Fibroblast of the aortic adventitia (primary cell): Measurements from ENCODE around the gene CLIP3. TPM values are rescaled to one million over a fixed set of nuclear protein-coding genes. Genes with fewer than 3 reads are reported as not detected.
A peak's percentile ranks its signal among the peaks of the same experiment; 100 is the strongest.

Experiments
- DNase-seq: peaks from one replicate; pipeline ENCODE4 v3.0.0-alpha.2; 2010; ENCODE audit warnings: low read depth
- H3K4me3 ChIP-seq: 2 replicates; pipeline ENCODE4 v1.5.1; 2011; ENCODE audit warnings: low read depth, mild to moderate bottlenecking, control low read depth, low read length, moderate library complexity
- total RNA-seq: library from RNA; depleted of rRNA; stranded (reverse); fragments of >200 nt; gene quantifications from 2 replicates; pipeline ENCODE4 v1.2.3, GENCODE V29; 2012; ENCODE audit warnings: low replicate concordance
- TF ChIP-seq, protein P1 (sequence below): IDR thresholded peaks from 2 replicates; pipeline ENCODE4 v1.5.1; 2011; ENCODE audit warnings: mild to moderate bottlenecking, low read length, control low read depth, inconsistent platforms; ENCODE audit not compliant: insufficient read depth

Gene CLIP3
- total RNA-seq, 1 donor = 7.4 TPM

DNA sequence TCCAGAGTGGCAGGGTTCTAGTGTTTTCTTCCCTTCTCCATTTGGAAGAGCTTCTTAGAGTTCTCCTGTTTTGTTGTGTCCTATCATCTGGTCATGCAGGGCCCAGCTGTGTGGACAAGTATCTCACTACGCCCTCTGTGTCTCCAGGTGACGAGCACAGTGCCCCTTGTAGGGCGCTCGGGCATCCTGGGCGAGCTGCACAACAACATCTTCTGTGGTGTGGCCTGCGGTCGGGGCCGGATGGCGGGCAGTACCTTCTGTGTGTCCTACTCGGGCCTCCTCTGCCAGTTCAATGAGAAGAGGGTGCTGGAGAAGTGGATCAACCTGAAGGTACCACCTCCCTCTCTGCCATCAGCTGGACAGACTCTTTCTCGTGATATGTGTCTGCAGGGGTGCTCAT, 35.0 kb upstream of the CLIP3 start:
- TF ChIP-seq, protein P1, sequence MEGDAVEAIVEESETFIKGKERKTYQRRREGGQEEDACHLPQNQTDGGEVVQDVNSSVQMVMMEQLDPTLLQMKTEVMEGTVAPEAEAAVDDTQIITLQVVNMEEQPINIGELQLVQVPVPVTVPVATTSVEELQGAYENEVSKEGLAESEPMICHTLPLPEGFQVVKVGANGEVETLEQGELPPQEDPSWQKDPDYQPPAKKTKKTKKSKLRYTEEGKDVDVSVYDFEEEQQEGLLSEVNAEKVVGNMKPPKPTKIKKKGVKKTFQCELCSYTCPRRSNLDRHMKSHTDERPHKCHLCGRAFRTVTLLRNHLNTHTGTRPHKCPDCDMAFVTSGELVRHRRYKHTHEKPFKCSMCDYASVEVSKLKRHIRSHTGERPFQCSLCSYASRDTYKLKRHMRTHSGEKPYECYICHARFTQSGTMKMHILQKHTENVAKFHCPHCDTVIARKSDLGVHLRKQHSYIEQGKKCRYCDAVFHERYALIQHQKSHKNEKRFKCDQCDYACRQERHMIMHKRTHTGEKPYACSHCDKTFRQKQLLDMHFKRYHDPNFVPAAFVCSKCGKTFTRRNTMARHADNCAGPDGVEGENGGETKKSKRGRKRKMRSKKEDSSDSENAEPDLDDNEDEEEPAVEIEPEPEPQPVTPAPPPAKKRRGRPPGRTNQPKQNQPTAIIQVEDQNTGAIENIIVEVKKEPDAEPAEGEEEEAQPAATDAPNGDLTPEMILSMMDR = no peak
- no peak overlapping the region for H3K4me3 ChIP-seq
- no peak for DNase-seq

DNA sequence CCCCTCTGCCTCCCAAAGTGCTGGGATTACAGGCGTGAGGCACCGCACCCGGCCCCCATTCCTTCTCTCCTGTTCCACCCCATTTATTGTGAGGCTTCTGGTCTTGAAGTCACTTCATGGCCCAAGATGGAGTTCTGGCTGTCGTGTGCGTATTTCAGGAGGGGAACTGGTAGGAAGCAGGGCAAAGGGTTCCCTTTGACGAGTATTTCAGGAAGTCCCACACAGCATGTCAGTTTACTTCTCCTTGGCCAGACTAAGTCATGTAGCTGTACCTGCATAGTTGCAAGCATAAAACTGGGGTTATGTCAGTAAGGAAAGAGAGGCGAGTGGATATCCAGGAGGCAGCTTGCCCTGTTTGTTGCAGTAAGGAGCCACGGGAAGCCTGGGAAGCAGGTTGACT, 32.2 kb upstream of the CLIP3 start:
- H3K4me3 ChIP-seq = no peak overlapping the region
- TF ChIP-seq, protein P1 = no peak
- no peak for DNase-seq

DNA sequence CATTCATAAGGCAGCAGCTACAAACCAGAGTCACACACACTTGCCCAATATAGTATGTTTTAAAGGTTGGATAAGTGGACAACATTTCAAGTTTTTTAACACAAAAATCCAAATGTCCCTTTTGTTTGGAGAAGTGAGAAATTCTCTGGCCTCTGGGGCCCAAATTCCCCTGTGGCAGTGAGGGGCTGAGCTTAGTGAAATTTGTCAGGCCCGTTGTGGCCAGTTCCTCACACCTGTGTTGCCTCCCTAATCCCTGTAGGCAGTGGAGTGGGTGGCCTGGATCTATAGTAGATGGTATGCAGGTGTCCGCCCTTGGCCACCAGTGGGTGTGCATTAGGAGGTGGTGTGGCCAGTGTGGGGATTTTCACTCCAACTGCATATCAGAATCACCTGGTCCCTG, 28.7 kb upstream of the CLIP3 start:
- no peak for DNase-seq
- no peak overlapping the region for H3K4me3 ChIP-seq
- TF ChIP-seq, protein P1 = no peak

DNA sequence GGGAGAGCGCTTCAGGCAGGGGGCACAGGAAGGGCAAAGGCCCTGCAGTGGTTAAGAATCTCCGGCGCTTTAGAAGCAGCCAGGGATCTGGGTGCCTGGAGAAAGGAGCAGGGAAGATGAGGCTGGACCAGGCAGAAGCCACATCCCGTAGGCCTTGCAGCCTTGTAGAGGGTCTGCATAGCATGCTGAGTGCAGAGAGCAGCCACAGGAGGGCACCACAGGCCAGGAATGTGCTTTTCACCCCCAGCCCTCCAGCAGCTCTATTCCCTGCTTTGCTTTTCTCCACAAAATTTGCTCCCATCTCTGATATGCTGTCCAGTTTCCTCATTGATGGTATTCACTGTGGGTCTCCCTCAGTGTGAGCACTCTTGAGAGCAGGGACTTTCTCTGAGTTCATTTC, 27.8 kb upstream of the CLIP3 start:
- DNase-seq = peak; percentile 71
- no peak overlapping the region for H3K4me3 ChIP-seq
- TF ChIP-seq, protein P1 = peak; percentile 73

DNA sequence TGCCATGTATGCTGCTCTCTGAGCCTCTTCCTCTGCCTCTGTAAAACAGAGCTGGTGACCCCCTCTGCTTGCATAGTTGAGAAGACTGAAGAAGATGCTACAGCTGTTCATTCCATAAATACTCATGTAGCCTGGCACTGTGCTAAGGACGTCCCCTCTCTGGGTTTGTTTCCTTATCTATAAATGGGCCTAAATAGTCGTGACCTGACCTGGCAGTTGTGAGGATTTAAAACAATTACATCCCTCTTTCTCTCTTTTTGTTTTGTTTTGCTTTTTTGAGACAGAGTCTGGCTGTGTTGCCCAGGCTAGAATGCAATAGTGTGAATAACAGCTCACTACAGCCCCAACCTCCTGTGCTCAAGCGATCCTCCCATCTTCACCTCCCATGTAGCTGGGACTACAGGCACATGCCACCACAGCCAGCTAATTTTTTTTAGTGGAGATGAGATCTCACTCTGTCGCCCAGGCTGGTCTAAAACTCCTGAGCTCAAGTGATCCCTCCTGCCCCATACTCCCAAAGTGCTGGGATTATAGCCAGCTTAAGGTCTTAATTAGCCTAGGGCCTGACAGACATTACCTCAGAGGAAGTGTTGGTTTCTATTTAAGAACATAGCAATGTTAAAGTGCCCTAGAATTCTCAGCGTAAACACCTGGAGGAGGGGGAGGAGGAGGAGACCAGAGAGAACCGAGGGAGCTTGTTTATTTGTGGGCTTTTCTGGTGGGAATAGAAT, 26.7 kb upstream of the CLIP3 start:
- no peak overlapping the region for H3K4me3 ChIP-seq
- TF ChIP-seq, protein P1 = no peak
- DNase-seq = no peak

DNA sequence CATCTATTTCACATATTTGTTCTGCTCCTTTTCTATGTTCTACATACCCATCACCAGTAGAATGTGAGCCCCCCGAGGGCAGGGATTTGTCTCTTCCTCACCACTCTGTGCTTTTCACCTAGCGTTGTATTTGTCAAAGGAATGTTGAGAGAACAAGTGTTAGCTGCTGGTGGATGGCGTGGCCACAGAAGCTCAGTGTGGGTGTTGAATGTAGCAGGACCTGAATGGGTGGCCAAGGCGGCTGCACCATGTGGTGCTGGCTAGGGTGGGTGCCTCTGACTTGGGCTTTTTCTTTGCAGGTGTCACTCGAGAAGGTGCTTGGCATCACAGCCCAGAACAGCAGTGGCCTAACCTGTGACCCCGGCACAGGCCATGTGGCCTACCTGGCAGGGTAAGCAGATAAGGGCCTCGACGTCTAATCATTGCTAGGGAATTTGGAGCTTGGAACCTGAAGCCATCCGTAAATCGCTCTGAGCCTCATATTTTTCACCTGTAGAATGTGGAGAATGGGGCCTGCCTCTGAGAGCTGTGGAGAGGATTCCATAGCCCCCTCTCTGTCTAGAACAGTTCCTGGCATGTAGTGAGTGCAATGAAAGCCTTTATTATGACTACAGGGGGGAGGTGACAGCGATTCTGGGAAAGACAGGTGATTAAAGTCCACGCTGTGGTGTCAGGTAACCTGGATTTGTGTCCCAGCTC, 26.0 kb upstream of the CLIP3 start:
- DNase-seq = no peak
- no peak overlapping the region for H3K4me3 ChIP-seq
- TF ChIP-seq, protein P1 = no peak
